Muscle layer of duodenum (tissue), 2 donors: ENCODE measurements around the gene NEB.

Experiments
- H3K27ac ChIP-seq: one replicate; pipeline ENCODE4 v1.7.0; 2013; ENCODE audit warnings: mild to moderate bottlenecking, low read length
- H3K27me3 ChIP-seq: one replicate; pipeline ENCODE4 v1.7.0; 2013; ENCODE audit warnings: low read depth, mild to moderate bottlenecking, control low read depth, low read length
- H3K36me3 ChIP-seq, 2 donors: one replicate each; pipeline ENCODE4 v1.7.0; 2013; ENCODE audit warnings: low read length in 2 of 2, control low read depth in 1 of 2, mild to moderate bottlenecking in 1 of 2; ENCODE audit not compliant: insufficient read depth in 2 of 2, control insufficient read depth in 1 of 2
- H3K4me1 ChIP-seq, 2 donors: one replicate each; pipeline ENCODE4 v1.7.0; 2013; ENCODE audit warnings: low read length in 2 of 2, mild to moderate bottlenecking in 2 of 2, control low read depth in 1 of 2, moderate library complexity in 1 of 2; ENCODE audit not compliant: insufficient read depth in 2 of 2, control insufficient read depth in 1 of 2
- H3K4me3 ChIP-seq, 2 donors: one replicate each; pipeline ENCODE4 v1.7.0; 2013; ENCODE audit warnings: low read length in 2 of 2, low read depth in 1 of 2, mild to moderate bottlenecking in 1 of 2
- H3K9me3 ChIP-seq, 2 donors: one replicate each; pipeline ENCODE4 v1.7.0; 2013; ENCODE audit warnings: low read length in 2 of 2, control low read depth in 1 of 2, mild to moderate bottlenecking in 1 of 2; ENCODE audit not compliant: control insufficient read depth in 1 of 2
- donor health status: healthy.

NEB gene

DNA sequence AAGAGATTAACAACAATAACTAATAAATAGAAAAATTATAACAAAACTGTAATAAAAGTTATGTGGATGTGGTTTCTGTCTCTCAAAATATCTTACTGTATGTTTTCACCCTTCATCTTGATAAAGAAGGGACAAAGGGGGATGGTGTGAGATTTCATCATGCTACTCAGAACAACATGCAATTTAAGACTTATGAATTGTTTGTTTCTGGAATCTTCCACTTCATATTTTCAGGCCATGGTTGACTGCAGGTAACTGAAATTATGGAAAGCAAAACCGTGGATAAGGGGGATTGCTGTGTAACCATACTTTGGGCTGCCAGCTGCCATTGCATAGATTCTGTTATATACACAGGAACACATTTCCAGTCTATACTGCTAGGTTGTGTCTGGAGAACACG is 45.6 kb downstream of the NEB start:
- Histone ChIP-seq H3K36me3 (no peaks in the 10 kb centered on the region), H3K27me3 (no peaks in the 10 kb centered on the region), H3K4me1 (no peaks in the 10 kb centered on the region), H3K4me3 (no peak overlapping the region), H3K27ac (no peak overlapping the region), H3K9me3 (no peaks in the 10 kb centered on the region)

DNA sequence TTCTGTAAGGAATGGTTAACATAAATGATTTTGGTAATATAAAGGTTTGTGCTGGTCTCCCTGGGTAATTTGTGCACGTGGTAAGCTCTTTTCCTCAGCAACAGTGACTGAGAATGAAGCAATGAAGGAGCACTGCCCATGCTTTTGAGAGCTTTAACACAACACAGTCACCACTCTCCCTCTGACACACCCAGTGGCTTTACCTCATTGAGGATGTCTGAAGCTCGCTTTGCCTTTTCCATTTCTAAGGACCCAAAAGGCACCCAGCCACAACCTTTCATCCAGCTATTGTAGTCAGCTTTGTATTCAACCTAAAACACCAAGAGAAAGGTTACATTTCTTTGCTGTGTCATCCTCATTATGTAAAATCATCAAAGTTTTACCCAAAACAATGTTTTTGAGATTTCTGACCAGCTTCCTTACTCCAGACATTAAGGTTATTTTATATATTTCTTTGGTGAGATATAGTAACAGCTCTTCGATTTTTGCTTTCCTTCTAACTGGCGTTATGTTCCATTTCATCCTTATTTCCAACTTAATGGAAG is 51.7 kb downstream of the NEB start:
- no peak overlapping the region for H3K4me3 ChIP-seq
- H3K27ac ChIP-seq = no peak overlapping the region
- H3K9me3 ChIP-seq = no peaks in the 10 kb centered on the region
- no peaks in the 10 kb centered on the region for H3K27me3 ChIP-seq
- H3K36me3 ChIP-seq = no peaks in the 10 kb centered on the region
- no peaks in the 10 kb centered on the region for H3K4me1 ChIP-seq

DNA sequence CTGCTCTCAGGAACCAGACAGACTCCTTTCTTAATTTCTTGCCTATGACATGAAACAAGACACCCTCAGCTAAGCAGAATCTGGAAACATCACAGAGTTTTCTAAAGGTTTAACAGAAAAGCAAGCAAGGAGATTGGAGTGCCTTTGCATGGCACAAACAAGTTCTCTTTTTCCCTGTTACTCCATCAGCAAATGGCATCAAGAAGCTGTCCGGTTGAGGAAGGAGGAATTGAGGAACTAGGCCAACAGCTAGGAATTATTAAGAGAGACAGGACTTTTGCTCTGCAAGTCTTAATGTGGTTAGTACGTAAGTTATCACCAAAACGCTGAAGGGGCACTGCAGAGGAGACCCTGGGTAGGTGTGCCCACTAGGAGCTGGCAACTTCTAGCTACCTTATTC is 53.2 kb downstream of the NEB start:
- Histone ChIP-seq H3K9me3 (no peaks in the 10 kb centered on the region), H3K27ac (no peak overlapping the region), H3K4me3 (no peak overlapping the region), H3K4me1 (no peaks in the 10 kb centered on the region), H3K36me3 (no peaks in the 10 kb centered on the region), H3K27me3 (no peaks in the 10 kb centered on the region)

DNA sequence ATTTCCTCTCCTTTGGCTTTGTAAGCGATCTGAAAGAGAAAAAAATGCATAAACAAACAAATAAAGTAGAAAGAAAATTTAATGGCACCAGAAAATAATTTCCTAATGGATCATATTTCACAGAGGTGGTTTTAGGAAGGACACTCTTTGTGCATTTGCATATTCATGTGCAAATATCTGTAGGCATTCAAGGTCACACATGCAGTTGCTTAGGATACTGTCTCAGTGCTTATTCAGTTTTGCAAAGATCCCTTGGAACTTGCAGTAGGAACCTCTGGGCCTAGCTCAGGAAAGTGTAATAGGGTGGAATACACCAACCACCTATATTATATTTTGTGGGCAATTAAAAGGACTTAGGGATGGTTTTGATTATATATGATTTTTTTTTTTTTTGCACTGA is 54.3 kb downstream of the NEB start:
- no peaks in the 10 kb centered on the region for H3K36me3 ChIP-seq
- no peak overlapping the region for H3K4me3 ChIP-seq
- no peaks in the 10 kb centered on the region for H3K4me1 ChIP-seq
- no peaks in the 10 kb centered on the region for H3K9me3 ChIP-seq
- H3K27ac ChIP-seq = no peak overlapping the region
- no peaks in the 10 kb centered on the region for H3K27me3 ChIP-seq

DNA sequence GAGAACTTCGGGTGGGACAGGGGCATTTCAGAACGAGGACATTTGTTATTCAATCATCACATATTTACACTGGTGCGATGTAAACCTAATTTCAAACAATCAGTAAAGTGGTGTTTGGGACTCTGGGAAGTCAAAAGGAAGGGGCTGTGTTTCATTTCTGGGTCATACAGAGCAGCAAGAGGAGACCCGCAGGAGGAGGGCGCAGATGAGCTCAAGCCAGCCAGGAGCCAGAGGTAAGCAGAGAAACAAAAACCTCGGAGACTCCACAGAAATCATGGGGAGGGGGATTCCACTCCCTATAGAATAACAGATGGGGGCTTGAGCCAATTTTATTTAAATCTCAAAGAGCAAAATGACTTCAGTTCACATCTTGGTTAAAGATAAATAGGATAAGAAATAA is 55.4 kb downstream of the NEB start:
- Histone ChIP-seq H3K4me1 (no peaks in the 10 kb centered on the region), H3K27ac (no peak overlapping the region), H3K4me3 (no peak overlapping the region), H3K9me3 (no peaks in the 10 kb centered on the region), H3K36me3 (no peaks in the 10 kb centered on the region), H3K27me3 (no peaks in the 10 kb centered on the region)

DNA sequence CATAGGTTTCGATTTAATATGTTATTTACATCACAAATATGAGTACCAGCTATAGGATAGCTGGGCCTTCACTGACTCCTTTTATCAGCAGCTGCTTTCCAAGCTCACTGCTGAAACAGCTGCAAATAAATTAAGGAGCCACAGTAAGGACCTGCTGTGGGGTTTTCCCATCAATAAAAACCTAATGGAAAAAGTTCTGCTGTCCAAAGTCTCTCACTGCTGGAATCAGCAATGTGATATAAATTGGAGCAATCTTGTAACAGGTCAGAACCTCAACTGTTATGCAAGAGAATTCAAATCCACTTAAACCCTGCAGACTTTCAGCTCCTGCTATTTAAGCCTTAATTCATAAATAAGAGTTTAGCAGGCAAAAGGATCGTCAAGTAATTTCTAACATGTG is 61.3 kb downstream of the NEB start:
- H3K27ac ChIP-seq = no peak overlapping the region
- no peak overlapping the region for H3K4me3 ChIP-seq
- no peaks in the 10 kb centered on the region for H3K4me1 ChIP-seq
- no peaks in the 10 kb centered on the region for H3K27me3 ChIP-seq
- H3K9me3 ChIP-seq = no peaks in the 10 kb centered on the region
- no peaks in the 10 kb centered on the region for H3K36me3 ChIP-seq

DNA sequence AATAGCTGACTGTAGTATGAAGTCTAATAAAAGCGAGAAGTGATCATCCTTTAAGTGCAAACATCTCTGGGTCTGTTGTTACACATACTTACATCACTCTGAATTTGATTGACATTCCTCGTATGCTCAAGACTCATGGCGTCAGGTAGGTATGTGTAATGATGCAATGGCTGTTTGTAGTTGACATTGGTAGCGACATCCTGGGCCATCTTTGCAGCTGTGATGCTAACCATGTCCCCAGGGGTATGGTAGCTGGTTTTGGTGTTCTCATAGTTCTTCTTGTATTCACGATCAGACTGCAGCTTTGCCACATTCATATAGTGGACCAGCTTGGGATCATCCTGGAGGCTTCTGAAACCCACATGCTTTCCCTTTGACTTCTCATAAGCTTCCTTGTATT is 62.0 kb downstream of the NEB start:
- Histone ChIP-seq H3K36me3 (no peaks in the 10 kb centered on the region), H3K4me3 (no peak overlapping the region), H3K4me1 (no peaks in the 10 kb centered on the region), H3K9me3 (no peaks in the 10 kb centered on the region), H3K27me3 (no peaks in the 10 kb centered on the region), H3K27ac (no peak overlapping the region)

DNA sequence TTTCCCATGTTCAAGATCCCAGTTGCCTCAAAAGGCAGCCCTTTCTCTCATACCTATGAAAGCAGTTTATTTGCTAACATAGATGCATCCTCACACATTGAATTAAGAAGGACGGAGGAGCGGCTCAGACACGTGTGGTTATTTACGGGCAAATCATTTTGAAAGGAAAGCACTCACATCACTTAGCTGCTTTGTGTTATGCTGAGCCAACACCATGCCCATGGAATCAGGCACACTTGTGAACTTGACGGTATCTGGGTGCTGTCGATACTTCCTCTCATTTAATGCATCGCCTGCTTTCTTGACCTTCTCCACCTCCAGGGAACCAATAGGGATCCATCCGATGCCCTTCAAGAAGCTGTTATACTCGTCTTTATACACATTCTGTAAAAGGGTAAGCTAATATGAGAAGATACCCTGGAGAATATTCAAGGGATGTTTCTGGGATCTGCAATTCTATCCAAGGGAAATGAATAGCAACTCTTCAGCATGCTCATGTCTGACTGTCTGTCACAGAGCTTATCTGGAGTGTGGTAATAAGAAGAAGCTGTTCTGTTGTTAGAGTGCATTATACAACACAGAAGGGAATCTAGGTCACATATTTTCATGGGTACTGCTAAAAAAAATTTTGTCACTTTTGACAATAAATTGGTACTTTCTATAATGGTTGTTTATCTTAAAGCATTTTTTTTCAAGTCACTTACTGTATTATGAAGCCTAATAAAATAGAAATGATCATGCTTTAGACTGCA is 63.3 kb downstream of the NEB start:
- no peaks in the 10 kb centered on the region for H3K36me3 ChIP-seq
- no peak overlapping the region for H3K27ac ChIP-seq
- H3K27me3 ChIP-seq = no peaks in the 10 kb centered on the region
- no peak overlapping the region for H3K4me3 ChIP-seq
- H3K9me3 ChIP-seq = no peaks in the 10 kb centered on the region
- no peaks in the 10 kb centered on the region for H3K4me1 ChIP-seq

DNA sequence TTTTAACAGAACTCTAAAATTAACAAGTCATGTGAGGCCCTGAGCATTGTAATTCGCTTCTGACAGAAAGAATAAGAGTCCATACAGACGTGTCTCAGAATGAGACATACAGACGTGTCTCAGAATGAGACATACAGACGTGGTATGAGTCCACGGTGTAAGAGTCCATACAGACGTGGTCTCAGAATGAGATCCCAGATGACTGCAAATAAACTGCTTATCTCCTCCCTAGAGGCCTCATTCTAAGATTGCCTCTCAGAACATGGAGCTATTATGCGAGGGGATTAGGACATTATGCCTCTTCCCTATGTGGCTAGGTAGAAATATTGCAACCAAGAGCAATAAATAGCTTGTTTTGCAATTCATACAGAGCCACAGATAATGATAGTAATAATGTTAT is 63.9 kb downstream of the NEB start:
- Histone ChIP-seq H3K27me3 (no peaks in the 10 kb centered on the region), H3K4me3 (no peak overlapping the region), H3K27ac (no peak overlapping the region), H3K9me3 (no peaks in the 10 kb centered on the region), H3K4me1 (no peaks in the 10 kb centered on the region), H3K36me3 (no peaks in the 10 kb centered on the region)

DNA sequence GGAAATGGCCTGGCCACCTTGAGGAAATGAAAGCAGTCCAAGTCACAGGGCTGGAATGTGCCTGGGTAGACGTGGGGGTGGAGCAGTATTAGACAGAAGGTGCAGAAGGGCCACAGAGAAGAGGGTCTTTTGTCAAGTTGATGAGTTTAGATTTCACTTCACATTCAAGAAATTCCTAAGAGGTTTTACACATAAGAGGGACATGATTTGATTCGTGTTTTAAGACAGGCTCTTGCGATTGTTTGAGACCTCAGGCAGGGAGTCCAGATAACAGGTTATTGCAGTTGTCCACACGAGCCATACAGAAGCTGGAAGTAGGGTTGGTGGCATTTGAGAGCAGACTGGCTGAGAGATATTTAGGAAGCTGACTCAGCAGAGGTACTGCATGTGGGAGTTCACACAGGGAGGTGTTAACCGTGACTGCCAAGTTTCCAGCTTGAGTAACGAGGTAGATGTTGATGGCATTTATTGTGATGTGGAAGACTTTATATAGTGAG is 64.6 kb downstream of the NEB start:
- Histone ChIP-seq H3K27me3 (no peaks in the 10 kb centered on the region), H3K27ac (no peak overlapping the region), H3K4me3 (no peak overlapping the region), H3K9me3 (no peaks in the 10 kb centered on the region), H3K4me1 (no peaks in the 10 kb centered on the region), H3K36me3 (no peaks in the 10 kb centered on the region)

DNA sequence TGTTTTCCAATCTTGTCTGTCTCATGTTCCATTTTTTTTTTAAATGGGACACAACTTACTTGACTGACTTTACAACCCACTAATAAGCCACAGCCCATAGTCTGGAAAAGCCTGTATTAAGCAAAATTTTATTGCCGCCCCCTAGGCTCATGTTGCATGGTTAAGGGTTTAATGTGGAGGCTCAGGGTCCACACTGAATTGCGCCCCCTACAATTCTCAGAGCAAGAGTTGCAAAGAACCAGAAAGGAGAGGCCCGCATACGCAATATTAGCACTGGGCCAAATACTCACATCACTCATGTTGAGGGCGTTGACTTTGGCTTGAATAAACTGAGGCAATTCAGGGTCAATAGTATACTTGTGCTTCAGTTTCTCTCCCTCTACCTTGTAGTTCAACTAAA is 65.5 kb downstream of the NEB start:
- H3K4me3 ChIP-seq = no peak overlapping the region
- no peaks in the 10 kb centered on the region for H3K36me3 ChIP-seq
- H3K27ac ChIP-seq = no peak overlapping the region
- H3K27me3 ChIP-seq = no peaks in the 10 kb centered on the region
- no peaks in the 10 kb centered on the region for H3K9me3 ChIP-seq
- no peaks in the 10 kb centered on the region for H3K4me1 ChIP-seq

DNA sequence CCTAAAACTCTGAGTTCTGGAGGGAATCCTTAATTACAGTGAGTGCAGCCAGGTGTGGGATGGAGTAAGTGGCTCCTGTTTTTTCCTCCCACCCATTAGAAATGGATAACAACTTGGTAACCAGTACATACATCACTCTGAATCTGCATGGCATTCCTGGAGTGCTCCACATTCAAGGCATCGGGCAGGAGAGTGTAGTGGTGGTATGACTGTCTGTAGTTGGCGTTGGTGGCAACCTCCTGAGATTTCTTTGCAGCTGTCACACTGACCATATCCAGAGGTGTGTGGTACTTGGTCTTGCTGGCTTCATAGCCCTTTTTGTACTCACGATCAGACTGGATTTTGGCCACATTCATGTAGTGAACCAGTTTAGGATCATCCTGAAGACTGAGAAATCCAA is 68.3 kb downstream of the NEB start:
- H3K36me3 ChIP-seq = no peaks in the 10 kb centered on the region
- H3K4me3 ChIP-seq = no peak overlapping the region
- H3K27ac ChIP-seq = no peak overlapping the region
- H3K27me3 ChIP-seq = no peaks in the 10 kb centered on the region
- no peaks in the 10 kb centered on the region for H3K4me1 ChIP-seq
- no peaks in the 10 kb centered on the region for H3K9me3 ChIP-seq
